GM12875 (cell line): Measurements from ENCODE around the gene RAVER1.

Experiments used
- H3K4me3 ChIP-seq: one replicate; pipeline ENCODE4 v1.5.1; 2011; ENCODE audit warnings: low read depth, low read length, control low read depth
- CTCF ChIP-seq: IDR thresholded peaks from 2 replicates; pipeline ENCODE4 v1.5.1; 2011; ENCODE audit warnings: low read depth, mild to moderate bottlenecking, control low read depth, inconsistent platforms, low read length, moderate library complexity, borderline replicate concordance; ENCODE audit not compliant: insufficient read depth

The RAVER1 gene

DNA sequence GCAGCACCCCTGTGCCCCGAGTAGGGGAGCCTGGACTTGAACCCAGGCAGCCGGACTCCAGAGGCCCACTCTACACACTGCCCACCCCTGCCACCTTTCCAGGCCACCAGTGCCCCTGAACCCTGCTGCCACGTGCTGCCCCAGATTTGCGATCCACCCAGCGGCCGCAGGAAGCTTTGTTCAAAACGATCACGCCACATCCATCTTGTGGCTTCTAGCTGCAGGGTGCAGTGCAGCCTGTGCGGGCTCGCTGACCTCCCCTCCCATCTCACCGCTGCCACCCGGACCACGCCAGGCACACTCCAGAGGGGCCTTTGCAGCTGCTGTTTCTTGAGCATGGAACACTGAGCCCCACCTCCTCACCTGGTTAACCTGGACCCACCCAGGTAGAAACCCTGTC is 3.8 kb downstream of the RAVER1 start:
- no peak for TF ChIP-seq CTCF
- no peak overlapping the region for H3K4me3 ChIP-seq

DNA sequence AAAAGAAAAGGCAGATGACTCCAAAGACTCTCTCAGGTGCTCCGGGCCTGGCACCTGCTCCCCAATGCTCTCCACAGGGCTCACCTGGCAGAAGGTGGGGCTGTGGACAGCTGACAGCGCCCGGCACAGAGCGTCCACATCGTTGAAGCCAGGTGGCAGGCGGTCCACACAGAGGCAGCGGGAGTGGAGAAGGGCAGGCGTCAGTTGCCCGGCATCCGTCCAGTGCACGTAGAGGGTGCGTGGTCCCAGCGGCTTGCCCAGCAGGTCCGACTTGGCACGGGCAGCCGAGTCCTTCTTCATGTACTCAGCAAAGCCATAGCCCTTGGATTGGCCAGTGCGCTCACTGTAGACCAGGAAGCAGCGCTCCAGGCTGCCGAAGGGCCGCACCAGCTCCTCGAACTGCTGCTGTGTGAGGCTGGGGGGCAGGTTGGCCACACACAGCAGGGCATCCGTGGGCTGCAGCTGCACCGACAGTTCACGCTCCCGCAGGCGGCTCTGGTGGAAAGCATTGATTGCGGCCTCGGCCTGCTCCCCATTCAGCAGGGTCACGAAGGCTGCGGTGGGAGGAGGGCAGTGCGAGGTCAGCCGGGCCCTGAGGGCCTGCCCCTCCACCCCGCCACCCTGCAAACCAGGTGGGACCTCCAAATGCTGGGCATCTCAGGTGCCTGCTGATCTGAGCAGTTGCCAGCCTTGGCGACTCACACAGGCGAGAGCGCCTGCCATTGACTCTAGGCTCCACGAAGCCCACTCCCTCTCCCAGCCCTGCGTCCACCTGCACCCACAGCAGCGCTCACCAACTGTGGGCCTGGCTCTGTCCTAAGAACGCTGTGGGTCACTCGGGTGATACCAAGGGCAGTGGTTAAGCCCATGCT is 4.5 kb downstream of the RAVER1 start:
- H3K4me3 ChIP-seq = no peak overlapping the region
- no peak for TF ChIP-seq CTCF

- no peak overlapping the region for H3K4me3 ChIP-seq
- TF ChIP-seq CTCF = no peak
Observed at GRCh38 chr19:10327793-10328192, 5.5 kb downstream of the RAVER1 start.

DNA sequence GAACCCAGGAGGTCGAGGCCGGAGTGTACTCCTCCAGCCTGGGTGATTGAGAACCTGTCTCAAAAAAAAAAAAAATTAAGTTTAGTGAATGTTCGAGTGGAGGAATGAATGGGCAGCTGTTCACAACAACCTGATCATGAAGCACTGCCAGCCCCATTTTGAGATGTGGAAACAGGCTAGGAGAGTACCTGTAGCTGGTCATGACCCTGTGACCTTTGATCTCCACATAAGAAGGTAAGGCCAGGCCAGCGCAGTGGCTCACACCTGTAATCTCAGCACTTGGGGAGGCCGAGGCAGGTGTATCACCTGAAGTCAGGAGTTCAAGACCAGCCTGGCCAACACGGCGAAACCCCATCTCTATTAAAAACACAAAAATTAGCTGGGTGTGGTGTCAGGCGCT is 7.6 kb downstream of the RAVER1 start:
- TF ChIP-seq CTCF = no peak
- H3K4me3 ChIP-seq = no peak overlapping the region

DNA sequence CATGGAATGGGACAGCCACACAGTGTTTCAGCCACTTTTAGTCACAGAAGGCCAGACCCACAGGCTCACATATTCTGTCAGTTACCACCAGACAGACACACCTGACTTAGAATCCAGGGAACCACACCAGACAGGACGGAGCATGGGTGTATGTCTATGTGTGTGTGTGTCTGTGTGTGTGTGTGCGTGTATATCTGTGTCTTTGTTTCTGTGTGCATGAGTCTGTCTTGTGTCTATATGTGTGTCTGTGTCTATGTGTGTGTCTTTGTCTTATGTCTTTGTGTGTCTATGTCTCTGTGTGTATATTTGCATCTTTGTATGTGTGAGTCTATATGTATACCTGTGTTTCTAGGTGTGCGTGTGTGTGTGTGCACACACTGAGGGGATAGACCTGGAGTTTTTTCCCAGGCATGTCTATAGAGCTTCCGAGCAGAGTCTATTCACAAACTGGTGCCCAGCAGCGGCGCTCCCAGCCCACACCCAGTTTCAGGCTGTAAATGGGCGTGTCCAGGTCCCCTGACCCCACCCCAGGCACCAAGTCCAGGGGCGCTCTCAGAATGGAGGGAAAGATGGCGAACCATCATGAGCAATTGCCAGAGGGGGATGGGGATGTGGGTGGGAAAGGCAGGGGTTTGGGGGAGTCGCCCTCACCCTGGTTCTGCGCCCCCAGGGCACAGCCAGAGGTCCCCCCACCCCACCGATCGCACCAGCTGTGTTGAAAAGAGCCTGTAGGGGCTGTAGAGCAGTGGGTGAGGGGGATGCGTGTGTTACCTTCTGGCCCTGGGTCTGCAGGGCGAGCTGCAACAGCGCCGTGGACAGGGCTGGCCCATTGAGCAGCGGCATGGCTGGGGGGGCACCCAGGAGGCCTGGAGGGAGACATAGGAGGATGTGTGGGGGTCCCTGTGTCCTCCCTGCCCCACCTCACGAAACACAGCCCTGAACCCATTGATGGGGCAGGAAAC is 11.2 kb downstream of the RAVER1 start:
- H3K4me3 ChIP-seq = no peak overlapping the region
- no peak for TF ChIP-seq CTCF

DNA sequence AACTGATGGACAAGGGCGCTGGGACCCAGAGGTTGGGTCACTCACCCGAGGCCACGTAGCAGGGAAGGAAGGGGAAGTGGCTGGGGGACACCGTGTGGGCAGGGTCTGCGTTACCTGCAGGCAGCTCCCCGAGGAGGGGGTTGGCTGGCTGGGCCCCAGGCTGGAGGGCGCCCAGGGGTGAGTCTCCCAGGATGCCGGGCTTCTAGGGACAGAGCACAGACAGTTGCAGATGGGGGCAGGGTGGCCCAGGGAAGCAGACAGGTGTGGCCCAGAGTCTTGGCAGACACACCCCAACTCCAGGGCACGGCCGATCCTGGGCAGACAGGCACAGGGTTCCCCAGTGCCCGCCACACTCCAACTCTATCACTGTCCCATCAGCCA is 11.9 kb downstream of the RAVER1 start:
- no peak for TF ChIP-seq CTCF
- no peak overlapping the region for H3K4me3 ChIP-seq
